NCI-H748 (cell line): ENCODE data around the gene RAPH1.
A peak's percentile ranks its signal among the peaks of the same experiment; 100 is the strongest.
"Not testable (repeated sequence)": the region's sequence is repeated elsewhere in the genome, so short reads cannot be mapped to it uniquely, and the experiment has no call there.

Source experiments
- DNase-seq: peaks from one replicate; lab custom pipeline; 2025; ENCODE audit not compliant: unreplicated experiment; lab: John Stamatoyannopoulos, UW

RAPH1 gene

DNA sequence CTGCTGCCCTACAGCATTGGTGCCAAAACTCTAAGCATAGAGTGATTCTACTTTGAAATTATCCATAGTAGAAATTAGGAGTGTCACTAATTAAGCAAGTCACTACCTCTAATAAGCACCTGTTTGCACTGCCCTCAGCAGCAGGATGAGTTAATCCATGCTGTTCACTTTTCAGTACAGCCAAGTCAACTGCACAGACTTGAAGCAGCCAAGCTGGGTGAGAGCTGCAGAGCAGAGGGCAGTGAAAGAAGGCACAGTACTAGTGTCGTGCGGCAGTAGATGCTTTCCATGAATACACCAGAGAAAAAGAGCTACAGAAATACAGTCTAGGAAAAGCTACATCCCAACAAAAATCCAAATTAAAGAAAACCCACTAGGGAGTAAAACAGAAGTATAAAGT lies 98.6 kb downstream of the RAPH1 start:
- no peak for DNase-seq

GRCh38 chr2:203432811-203433210 lies 102.3 kb downstream of the RAPH1 start:
- no peak for DNase-seq

- DNase-seq, result no peak
Observed at GRCh38 chr2:203431391-203432185, 103.5 kb downstream of the RAPH1 start.

GRCh38 chr2:203429643-203430042 lies 105.5 kb downstream of the RAPH1 start:
- DNase-seq, result not testable (repeated sequence)

- DNase-seq, result no peak
Observed at GRCh38 chr2:203427061-203427460, 108.0 kb downstream of the RAPH1 start.

- DNase-seq, result no peak
Observed at GRCh38 chr2:203418271-203418670, 116.8 kb downstream of the RAPH1 start.

DNA sequence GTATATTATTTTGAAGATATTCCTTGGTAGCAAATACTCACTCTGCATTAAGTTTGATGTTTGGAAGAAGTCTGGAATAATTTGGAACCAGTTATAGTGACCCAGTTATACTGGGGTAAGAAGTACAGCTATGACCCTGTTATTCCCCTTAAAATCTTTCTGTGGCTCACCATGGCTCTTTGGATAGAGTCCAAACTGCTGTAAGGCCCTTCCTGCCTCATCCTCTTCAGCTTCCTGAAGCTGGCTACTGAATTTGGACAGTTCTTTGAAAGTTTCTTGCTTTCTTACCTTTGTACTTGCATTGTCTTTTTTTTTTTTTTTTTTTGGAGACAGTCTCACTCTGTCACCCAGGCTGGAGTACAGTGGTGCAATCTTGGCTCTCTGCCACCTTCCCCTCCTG lies 121.3 kb downstream of the RAPH1 start:
- no peak for DNase-seq

DNA sequence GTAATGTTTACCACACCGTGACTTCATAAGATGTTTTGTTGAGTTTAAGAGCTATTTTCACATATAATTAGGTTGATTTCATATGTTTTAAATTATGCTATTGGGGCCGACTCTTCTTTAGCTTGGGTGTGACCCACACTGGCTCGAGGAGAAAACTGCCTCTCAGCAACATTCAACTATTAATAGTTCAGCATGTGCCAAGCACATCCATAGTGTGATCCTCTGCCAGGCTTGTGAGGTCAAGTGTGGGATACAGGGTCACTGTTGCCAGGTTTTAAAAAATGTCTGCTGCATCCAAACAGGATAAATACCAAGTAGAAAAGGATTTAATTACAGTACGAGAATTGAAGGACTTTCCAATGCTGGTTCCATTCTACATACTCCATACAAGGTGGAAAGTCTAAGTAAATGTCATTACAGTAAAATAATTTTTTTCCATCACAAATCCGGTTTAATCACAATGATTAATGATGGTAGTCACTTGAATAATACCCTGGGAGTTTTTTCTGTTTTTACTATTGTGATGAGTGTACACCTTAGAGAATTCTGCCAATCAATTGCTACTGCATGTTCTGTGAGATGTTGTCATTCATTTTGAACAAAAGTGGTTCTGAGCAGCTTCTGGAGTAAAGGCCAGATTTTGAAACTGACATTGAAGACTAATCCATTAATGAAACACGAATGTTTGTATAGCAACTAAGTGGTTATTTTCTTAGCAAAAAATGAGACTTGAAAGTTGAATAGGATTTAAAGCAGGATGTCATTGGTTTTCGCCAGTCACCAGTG lies 122.4 kb downstream of the RAPH1 start:
- no peak for DNase-seq

DNA sequence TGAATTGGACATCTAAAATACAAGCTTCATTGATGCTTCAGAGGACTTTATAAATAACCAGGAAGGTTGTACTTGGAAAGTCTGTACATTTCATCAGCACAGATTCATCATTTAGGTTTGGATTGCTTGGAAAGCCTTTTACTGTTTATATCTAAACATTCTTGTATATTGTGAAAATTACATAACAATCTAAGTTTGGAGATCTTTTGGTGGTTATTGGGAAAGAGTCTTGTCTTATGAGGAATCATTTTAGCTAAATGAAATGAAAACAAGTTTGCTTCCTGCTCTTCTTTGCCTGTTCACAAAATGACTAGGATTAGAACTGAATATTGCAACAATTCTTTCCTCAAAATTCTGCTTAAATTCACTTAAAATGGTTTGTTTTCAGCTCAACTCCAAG lies 127.6 kb downstream of the RAPH1 start:
- DNase-seq, result no peak

- no peak for DNase-seq
Observed at GRCh38 chr2:203404996-203405395, 130.1 kb downstream of the RAPH1 start.

DNA sequence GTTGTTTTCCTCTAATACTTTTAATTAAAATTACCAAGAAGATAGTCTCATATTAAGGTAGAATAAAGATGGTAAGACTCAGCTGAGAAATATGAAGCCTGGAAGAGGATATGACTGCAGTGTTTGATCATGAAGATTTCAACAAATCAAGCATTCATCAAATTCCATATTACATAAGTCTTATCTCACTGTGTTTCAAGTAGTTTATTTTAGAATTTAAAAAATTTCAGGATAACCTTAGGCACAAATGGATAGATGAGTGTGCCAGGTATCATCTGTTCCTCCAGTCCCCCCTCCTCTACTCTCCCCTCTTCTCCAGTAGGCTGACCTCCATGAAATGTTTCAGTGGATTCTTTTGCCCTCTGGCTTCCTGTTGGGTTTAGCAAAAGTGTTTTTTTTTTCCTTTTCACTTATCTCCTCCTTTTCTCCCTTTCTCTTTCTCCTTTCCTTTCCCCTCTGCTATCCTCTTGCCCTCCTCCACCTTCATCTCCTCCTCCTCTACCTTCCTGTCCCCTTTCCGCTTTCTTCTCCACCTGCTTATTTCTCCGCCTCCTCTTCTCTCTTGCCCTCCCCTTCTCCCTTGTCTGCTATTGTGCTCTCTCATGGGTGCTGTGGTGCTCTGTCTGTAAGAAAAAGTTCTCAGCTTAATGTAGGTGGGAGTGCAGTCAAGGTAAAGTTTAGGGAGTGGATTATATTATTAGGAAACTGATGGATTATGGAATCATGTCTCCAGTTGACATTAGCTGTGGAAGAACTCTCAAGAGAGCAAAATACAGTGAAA lies 134.1 kb downstream of the RAPH1 start:
- no peak for DNase-seq

DNA sequence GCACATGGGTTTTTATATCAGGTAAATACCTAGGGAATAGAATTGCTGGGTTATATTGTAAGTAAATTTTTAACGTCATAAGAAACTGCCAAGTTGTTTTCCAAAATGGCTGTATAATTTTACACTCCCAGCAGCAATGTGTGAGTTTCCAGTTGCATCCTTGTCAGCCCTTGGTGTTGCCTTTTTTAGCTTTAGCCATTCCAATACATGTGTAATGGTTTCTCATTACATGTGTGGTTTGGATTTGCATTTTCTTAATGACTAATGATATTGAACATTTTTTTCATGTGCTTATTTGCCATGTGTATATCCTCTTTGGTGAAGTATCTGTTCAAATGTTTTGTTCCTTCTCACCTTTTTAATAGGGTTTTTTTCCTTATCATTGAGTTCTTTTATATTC lies 136.1 kb downstream of the RAPH1 start:
- no peak for DNase-seq

- no peak for DNase-seq
Observed at GRCh38 chr2:203396667-203397066, 138.4 kb downstream of the RAPH1 start.

GRCh38 chr2:203395858-203396257 lies 139.2 kb downstream of the RAPH1 start:
- DNase-seq, result no peak

- peak; percentile 18 for DNase-seq
Observed at GRCh38 chr2:203394519-203395227, 140.4 kb downstream of the RAPH1 start.

DNA sequence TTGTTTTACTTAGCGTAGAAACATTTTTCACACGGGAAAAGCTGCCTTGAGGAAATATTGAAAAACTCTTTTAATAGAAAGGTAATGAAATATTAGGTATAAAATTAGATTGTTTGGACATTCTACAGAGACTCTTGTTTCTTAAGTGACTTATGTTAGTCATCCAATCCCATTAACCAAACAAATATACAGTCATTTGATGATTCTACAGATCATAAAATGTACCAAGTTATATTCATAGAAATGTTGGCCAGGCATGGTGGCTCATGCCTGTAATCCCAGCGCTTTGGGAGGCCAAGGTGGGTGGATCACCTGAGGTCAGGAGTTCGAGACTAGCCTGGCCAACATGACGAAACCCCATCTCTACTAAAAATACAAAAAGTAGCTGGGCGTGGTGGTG lies 146.9 kb downstream of the RAPH1 start:
- DNase-seq, result not testable (repeated sequence)

DNA sequence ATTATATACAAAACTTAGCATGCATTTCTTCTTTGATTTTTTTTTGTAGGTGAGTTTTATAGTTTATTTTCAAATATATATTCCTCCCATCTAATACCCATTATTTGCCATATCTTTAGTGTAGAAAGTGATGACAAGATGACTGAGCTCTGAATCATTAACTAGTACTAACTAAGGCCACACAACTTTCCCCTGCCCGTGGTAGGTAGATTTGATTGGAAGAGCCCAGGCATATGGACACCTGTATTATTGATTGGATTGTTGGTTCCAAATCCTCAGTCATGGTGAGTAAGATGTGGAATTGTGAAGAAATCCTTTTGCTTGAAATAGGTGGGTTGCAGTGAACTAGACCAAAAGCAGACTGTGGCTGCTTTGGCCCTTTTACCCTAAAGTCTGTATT lies 152.1 kb downstream of the RAPH1 start:
- no peak for DNase-seq

DNA sequence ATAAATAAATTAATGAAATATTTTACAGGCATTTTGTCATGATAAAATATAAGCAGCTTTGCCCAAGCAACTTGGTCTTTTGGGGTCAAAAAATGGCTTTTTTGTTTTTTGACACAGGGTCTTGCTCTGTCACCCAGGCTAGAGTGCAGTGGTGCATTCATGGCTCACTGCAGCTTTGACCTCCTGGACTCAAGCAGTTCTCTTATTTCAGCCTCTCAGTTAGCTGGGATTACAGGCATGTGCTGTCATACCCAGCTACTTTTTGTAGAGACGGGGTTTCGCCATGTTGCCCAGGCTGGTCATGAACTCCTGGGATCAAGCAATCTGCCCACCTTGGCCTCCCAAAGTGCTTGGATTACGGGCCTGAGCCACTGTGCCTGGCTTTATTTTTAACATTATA lies 155.9 kb downstream of the RAPH1 start:
- no peak for DNase-seq

- DNase-seq, result no peak
Observed at GRCh38 chr2:203376173-203376572, 158.9 kb downstream of the RAPH1 start.

DNA sequence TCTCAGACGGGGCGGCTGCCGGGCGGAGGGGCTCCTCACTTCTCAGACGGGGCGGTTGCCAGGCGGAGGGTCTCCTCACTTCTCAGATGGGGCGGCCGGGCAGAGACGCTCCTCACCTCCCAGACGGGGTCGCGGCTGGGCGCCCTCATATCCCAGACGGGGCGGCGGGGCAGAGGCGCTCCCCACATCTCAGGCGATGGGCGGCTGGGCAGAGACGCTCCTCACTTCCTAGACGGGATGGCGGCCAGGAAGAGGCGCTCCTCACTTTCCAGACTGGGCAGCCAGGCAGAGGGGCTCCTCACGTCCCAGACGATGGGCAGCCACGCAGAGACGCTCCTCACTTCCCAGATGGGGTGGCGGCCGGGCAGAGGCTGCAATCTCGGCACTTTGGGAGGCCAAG lies 162.4 kb downstream of the RAPH1 start:
- not testable (repeated sequence) for DNase-seq
